ENCODE results near the gene CCL22. TPM values are rescaled to one million over a fixed set of nuclear protein-coding genes. Genes with fewer than 3 reads are reported as not detected.

The CCL22 gene
- total and polyA plus RNA-seq, 2 experiments from 2014 or later, result 0.19 TPM; not detected in 1

DNA sequence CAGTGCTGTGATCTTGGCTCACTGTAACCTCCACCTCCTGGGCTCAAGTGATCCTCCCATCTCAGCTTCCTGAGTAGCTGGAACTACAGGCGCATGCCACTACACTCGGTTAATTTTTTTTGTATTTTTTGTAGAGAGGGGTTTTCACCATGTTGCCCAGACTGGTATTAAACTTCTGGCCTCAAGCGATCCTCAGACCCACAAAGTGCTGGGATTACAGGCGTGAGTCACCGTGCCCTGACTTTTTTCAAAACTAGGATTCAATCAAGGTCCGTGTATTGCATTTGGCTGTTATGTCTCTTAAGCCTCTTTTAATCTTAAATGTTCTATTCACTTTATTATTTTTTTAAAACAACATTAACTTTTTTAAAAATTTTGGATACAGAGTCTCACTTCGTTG, 4.3 kb upstream of the CCL22 start:
- Mint-ChIP-seq H3K4me1 (peaks cover 6% of the 10 kb centered on the region; the same call in 1 of the 3 replicates), H3K36me3 (ENCODE audit: low read depth) (no peaks in the 10 kb centered on the region), H3K27me3 (ENCODE audit: insufficient read depth, low read depth, poor library complexity) (no peaks in the 10 kb centered on the region), H3K9me3 (no peaks in the 10 kb centered on the region; the same call in 2 of the 3 replicates), H3K4me3 (no peak overlapping the region), H3K27ac (no peak overlapping the region)
- H3K4me2 ChIP-seq, result no peak overlapping the region
- H3K4me1 ChIP-seq (ENCODE audit: insufficient read depth), result no peaks in the 10 kb centered on the region
- ATAC-seq, result no peak
- H2AFZ ChIP-seq, result no peak overlapping the region
- H3K79me2 ChIP-seq (replicated peaks; ENCODE audit: insufficient read depth), result no peaks in the 10 kb centered on the region
- H3K27ac ChIP-seq (ENCODE audit: low read depth), result no peak overlapping the region
- H3K9me2 ChIP-seq (ENCODE audit: insufficient read depth), result no peaks in the 10 kb centered on the region
- no peaks in the 10 kb centered on the region for H3F3A ChIP-seq (replicated peaks; ENCODE audit: low read depth)
- H3K27me3 ChIP-seq (ENCODE audit: insufficient read depth), result no peaks in the 10 kb centered on the region
- H3K36me3 ChIP-seq (ENCODE audit: insufficient read depth), result no peaks in the 10 kb centered on the region
- DNase-seq (ENCODE audit: low spot score), result no peak
- H3K4me3 ChIP-seq, result no peak overlapping the region
- H4K20me1 ChIP-seq (replicated peaks; ENCODE audit: insufficient read depth), result no peaks in the 10 kb centered on the region; the same call in 1 of the 2 replicates
- TF ChIP-seq, protein P1, sequence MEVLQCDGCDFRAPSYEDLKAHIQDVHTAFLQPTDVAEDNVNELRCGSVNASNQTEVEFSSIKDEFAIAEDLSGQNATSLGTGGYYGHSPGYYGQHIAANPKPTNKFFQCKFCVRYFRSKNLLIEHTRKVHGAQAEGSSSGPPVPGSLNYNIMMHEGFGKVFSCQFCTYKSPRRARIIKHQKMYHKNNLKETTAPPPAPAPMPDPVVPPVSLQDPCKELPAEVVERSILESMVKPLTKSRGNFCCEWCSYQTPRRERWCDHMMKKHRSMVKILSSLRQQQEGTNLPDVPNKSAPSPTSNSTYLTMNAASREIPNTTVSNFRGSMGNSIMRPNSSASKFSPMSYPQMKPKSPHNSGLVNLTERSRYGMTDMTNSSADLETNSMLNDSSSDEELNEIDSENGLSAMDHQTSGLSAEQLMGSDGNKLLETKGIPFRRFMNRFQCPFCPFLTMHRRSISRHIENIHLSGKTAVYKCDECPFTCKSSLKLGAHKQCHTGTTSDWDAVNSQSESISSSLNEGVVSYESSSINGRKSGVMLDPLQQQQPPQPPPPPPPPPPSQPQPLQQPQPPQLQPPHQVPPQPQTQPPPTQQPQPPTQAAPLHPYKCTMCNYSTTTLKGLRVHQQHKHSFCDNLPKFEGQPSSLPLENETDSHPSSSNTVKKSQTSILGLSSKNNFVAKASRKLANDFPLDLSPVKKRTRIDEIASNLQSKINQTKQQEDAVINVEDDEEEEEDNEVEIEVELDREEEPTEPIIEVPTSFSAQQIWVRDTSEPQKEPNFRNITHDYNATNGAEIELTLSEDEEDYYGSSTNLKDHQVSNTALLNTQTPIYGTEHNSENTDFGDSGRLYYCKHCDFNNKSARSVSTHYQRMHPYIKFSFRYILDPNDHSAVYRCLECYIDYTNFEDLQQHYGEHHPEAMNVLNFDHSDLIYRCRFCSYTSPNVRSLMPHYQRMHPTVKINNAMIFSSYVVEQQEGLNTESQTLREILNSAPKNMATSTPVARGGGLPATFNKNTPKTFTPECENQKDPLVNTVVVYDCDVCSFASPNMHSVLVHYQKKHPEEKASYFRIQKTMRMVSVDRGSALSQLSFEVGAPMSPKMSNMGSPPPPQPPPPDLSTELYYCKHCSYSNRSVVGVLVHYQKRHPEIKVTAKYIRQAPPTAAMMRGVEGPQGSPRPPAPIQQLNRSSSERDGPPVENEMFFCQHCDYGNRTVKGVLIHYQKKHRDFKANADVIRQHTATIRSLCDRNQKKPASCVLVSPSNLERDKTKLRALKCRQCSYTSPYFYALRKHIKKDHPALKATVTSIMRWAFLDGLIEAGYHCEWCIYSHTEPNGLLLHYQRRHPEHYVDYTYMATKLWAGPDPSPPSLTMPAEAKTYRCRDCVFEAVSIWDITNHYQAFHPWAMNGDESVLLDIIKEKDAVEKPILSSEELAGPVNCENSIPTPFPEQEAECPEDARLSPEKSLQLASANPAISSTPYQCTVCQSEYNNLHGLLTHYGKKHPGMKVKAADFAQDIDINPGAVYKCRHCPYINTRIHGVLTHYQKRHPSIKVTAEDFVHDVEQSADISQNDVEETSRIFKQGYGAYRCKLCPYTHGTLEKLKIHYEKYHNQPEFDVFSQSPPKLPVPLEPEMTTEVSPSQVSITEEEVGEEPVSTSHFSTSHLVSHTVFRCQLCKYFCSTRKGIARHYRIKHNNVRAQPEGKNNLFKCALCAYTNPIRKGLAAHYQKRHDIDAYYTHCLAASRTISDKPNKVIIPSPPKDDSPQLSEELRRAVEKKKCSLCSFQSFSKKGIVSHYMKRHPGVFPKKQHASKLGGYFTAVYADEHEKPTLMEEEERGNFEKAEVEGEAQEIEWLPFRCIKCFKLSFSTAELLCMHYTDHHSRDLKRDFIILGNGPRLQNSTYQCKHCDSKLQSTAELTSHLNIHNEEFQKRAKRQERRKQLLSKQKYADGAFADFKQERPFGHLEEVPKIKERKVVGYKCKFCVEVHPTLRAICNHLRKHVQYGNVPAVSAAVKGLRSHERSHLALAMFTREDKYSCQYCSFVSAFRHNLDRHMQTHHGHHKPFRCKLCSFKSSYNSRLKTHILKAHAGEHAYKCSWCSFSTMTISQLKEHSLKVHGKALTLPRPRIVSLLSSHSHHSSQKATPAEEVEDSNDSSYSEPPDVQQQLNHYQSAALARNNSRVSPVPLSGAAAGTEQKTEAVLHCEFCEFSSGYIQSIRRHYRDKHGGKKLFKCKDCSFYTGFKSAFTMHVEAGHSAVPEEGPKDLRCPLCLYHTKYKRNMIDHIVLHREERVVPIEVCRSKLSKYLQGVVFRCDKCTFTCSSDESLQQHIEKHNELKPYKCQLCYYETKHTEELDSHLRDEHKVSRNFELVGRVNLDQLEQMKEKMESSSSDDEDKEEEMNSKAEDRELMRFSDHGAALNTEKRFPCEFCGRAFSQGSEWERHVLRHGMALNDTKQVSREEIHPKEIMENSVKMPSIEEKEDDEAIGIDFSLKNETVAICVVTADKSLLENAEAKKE (CRISPR knock-in tag; IDR thresholded peaks at IDR 0.05), result no peak
- no peak for TF ChIP-seq ZNF331 (CRISPR knock-in tag; IDR thresholded peaks at IDR 0.05; ENCODE audit: low read depth)
- TF ChIP-seq, protein P2, sequence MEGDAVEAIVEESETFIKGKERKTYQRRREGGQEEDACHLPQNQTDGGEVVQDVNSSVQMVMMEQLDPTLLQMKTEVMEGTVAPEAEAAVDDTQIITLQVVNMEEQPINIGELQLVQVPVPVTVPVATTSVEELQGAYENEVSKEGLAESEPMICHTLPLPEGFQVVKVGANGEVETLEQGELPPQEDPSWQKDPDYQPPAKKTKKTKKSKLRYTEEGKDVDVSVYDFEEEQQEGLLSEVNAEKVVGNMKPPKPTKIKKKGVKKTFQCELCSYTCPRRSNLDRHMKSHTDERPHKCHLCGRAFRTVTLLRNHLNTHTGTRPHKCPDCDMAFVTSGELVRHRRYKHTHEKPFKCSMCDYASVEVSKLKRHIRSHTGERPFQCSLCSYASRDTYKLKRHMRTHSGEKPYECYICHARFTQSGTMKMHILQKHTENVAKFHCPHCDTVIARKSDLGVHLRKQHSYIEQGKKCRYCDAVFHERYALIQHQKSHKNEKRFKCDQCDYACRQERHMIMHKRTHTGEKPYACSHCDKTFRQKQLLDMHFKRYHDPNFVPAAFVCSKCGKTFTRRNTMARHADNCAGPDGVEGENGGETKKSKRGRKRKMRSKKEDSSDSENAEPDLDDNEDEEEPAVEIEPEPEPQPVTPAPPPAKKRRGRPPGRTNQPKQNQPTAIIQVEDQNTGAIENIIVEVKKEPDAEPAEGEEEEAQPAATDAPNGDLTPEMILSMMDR (conservative IDR thresholded peaks at IDR 0.05; ENCODE audit: low read depth in 2 of 2), result no peak
- no peak for TF ChIP-seq JUNB (IDR thresholded peaks at IDR 0.05; ENCODE audit: unreplicated experiment)
- TF ChIP-seq, protein P3, sequence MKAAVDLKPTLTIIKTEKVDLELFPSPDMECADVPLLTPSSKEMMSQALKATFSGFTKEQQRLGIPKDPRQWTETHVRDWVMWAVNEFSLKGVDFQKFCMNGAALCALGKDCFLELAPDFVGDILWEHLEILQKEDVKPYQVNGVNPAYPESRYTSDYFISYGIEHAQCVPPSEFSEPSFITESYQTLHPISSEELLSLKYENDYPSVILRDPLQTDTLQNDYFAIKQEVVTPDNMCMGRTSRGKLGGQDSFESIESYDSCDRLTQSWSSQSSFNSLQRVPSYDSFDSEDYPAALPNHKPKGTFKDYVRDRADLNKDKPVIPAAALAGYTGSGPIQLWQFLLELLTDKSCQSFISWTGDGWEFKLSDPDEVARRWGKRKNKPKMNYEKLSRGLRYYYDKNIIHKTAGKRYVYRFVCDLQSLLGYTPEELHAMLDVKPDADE (IDR thresholded peaks at IDR 0.05), result no peak
- TF ChIP-seq NANOG (IDR thresholded peaks at IDR 0.05; ENCODE audit: borderline replicate concordance), result no peak
- TF ChIP-seq POLR2AphosphoS5 (IDR thresholded peaks at IDR 0.05; ENCODE audit: low read depth), result no peak
- no peak for TF ChIP-seq EZH2phosphoT487 (IDR thresholded peaks at IDR 0.05; ENCODE audit: unreplicated experiment)
- TF ChIP-seq, protein P4, sequence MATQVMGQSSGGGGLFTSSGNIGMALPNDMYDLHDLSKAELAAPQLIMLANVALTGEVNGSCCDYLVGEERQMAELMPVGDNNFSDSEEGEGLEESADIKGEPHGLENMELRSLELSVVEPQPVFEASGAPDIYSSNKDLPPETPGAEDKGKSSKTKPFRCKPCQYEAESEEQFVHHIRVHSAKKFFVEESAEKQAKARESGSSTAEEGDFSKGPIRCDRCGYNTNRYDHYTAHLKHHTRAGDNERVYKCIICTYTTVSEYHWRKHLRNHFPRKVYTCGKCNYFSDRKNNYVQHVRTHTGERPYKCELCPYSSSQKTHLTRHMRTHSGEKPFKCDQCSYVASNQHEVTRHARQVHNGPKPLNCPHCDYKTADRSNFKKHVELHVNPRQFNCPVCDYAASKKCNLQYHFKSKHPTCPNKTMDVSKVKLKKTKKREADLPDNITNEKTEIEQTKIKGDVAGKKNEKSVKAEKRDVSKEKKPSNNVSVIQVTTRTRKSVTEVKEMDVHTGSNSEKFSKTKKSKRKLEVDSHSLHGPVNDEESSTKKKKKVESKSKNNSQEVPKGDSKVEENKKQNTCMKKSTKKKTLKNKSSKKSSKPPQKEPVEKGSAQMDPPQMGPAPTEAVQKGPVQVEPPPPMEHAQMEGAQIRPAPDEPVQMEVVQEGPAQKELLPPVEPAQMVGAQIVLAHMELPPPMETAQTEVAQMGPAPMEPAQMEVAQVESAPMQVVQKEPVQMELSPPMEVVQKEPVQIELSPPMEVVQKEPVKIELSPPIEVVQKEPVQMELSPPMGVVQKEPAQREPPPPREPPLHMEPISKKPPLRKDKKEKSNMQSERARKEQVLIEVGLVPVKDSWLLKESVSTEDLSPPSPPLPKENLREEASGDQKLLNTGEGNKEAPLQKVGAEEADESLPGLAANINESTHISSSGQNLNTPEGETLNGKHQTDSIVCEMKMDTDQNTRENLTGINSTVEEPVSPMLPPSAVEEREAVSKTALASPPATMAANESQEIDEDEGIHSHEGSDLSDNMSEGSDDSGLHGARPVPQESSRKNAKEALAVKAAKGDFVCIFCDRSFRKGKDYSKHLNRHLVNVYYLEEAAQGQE (IDR thresholded peaks at IDR 0.05; ENCODE audit: unreplicated experiment), result no peak
- TF ChIP-seq EZH2 (IDR thresholded peaks at IDR 0.05; ENCODE audit: low read depth, unreplicated experiment), result no peak
- no peak for TF ChIP-seq ZNF114 (CRISPR knock-in tag; IDR thresholded peaks at IDR 0.05)
- TF ChIP-seq STAT1 (IDR thresholded peaks at IDR 0.05; ENCODE audit: unreplicated experiment), result no peak
- TF ChIP-seq CREB1 (CRISPR knock-in tag; IDR thresholded peaks at IDR 0.05; ENCODE audit: low read depth), result no peak

All from GM23338 (cell line).